Uterus (tissue), 2 donors: ENCODE data around the gene TMSB4X.

Experiments used
- POLR2A ChIP-seq, 2 donors: fragments of 450-650 bp; IDR thresholded peaks; one replicate each; pipeline ENCODE4 v1.6.1; 2016; ENCODE audit warnings: antibody characterized with exemption in 2 of 2, mild to moderate bottlenecking in 1 of 2, moderate library complexity in 1 of 2
- TF ChIP-seq, protein P1 (sequence below), 4 experiments: fragments of 200-600 bp in 2 of 4; fragments of 450-650 bp in 2 of 4; sonication (generic) in 2 of 4; IDR thresholded peaks; one replicate each; pipeline ENCODE4 v1.5.1; 2016 to 2019; ENCODE audit warnings: antibody characterized with exemption in 4 of 4, mild to moderate bottlenecking in 2 of 4, moderate library complexity in 1 of 4

DNA sequence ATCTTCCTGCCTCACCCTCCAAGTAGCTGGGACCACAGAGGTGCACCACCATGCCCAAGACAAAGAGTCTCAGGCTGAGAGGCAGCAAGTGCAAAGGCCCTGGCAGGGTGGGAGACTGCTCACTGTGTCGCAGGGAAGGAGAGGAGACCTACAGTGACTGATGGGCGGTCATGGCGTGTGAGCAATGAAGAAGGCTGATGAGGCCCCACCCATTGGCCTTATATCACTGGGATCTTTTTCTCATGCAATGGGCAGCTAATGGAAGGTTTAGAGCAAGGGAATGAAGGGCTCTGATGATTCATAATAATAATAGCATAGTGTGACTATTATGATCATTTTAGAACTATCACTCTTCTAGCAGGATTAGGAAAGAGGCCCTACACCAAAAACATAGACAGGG, 48.7 kb downstream of the TMSB4X start:
- TF ChIP-seq, protein P1, sequence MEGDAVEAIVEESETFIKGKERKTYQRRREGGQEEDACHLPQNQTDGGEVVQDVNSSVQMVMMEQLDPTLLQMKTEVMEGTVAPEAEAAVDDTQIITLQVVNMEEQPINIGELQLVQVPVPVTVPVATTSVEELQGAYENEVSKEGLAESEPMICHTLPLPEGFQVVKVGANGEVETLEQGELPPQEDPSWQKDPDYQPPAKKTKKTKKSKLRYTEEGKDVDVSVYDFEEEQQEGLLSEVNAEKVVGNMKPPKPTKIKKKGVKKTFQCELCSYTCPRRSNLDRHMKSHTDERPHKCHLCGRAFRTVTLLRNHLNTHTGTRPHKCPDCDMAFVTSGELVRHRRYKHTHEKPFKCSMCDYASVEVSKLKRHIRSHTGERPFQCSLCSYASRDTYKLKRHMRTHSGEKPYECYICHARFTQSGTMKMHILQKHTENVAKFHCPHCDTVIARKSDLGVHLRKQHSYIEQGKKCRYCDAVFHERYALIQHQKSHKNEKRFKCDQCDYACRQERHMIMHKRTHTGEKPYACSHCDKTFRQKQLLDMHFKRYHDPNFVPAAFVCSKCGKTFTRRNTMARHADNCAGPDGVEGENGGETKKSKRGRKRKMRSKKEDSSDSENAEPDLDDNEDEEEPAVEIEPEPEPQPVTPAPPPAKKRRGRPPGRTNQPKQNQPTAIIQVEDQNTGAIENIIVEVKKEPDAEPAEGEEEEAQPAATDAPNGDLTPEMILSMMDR (IDR thresholded peaks at IDR 0.05): no peak
- no peak for TF ChIP-seq POLR2A (IDR thresholded peaks at IDR 0.05)
